HepG2 (cell line): ENCODE measurements around the gene PIGW. TPM values are rescaled to one million over a fixed set of nuclear protein-coding genes. Genes with fewer than 3 reads are reported as not detected.

ENCODE experiments used
- ATAC-seq: fragments of 200-7000 bp; cut with Tn5 transposase; 3 replicates; pipeline ENCODE4 v1.9.1; 2020; ENCODE audit warnings: mild to moderate bottlenecking, moderate library complexity
- BruUV-seq: library from RNA; stranded (reverse); fragments of 400-500 nt; replicated peaks from 2 replicates; lab custom pipeline; 2021; lab: Mats Ljungman, UMichigan
- CTCF ChIA-PET: fragments of 300-600 bp; formaldehyde crosslinking; extraction: SDS; loops from one replicate; lab custom pipeline; 2021; ENCODE audit warnings: low total read pairs, inconsistent platforms, low intra/inter-chr PET ratio; lab: Yijun Ruan, JAX
- POLR2A ChIA-PET: fragments of 350-600 bp; sonication (Branson Sonifier 250); formaldehyde crosslinking; loops from one replicate; lab custom pipeline; 2020; ENCODE audit warnings: antibody characterized with exemption, inconsistent platforms; lab: Yijun Ruan, JAX
- DNase-seq: peaks from one replicate; pipeline ENCODE4 v3.0.0-alpha.2; 2015; ENCODE audit warnings: low spot score
- FAIRE-seq: peaks from 3 replicates; lab custom pipeline; 2011; peaks lifted over from hg19 to GRCh38; lab: Jason Lieb, UNC
- H2AFZ ChIP-seq: one replicate; pipeline ENCODE4 v1.6.1; 2011; ENCODE audit warnings: low read length, inconsistent platforms
- H3K27ac ChIP-seq: fragments of 300-600 bp; 3 replicates; pipeline ENCODE4 v1.8.0; 2011; ENCODE audit warnings: mixed run types, mild to moderate bottlenecking, mixed read lengths, low read length, inconsistent platforms; ENCODE audit not compliant: insufficient read depth; ENCODE audit errors: extremely low read length
- H3K27me3 ChIP-seq, 2 experiments: fragments of 200-600 bp in 1 of 2; 2 replicates in 1 of 2; 3 replicates in 1 of 2; pipeline versions ENCODE4 v1.6.0 to v1.8.0; 2011; ENCODE audit warnings: low read length in 2 of 2, mild to moderate bottlenecking in 2 of 2, moderate library complexity in 2 of 2, inconsistent platforms in 1 of 2; ENCODE audit not compliant: insufficient read depth in 2 of 2, control insufficient read depth in 1 of 2
- H3K36me3 ChIP-seq, 2 experiments: fragments of 200-600 bp in 1 of 2; replicated peaks in 1 of 2; 2 replicates in 1 of 2; 3 replicates in 1 of 2; pipeline versions ENCODE4 v1.5.1 to v1.8.0; 2011; ENCODE audit warnings: low read length in 2 of 2, inconsistent platforms in 1 of 2; ENCODE audit not compliant: insufficient read depth in 2 of 2, control insufficient read depth in 1 of 2
- H3K4me1 ChIP-seq: 2 replicates; pipeline ENCODE4 v1.5.1; 2012; ENCODE audit warnings: low read length, inconsistent platforms; ENCODE audit not compliant: insufficient read depth
- H3K4me2 ChIP-seq: 2 replicates; pipeline ENCODE4 v1.6.0; 2011; ENCODE audit warnings: low read depth, low read length, inconsistent platforms
- H3K4me3 ChIP-seq, 3 experiments: fragments of 200-600 bp in 1 of 3; sonication (generic), shearing (Covaris generic) in 1 of 3; replicated peaks in 1 of 3; 2 replicates each; pipeline ENCODE4 v1.5.1; 2011 to 2016; ENCODE audit warnings: low read length in 3 of 3, inconsistent platforms in 2 of 3, low read depth in 2 of 3, mild to moderate bottlenecking in 2 of 3, control low read depth in 1 of 3, mixed read lengths in 1 of 3; ENCODE audit not compliant: insufficient read depth in 1 of 3
- H3K79me2 ChIP-seq: one replicate; pipeline ENCODE4 v1.6.1; 2011; ENCODE audit warnings: low read length, inconsistent platforms; ENCODE audit not compliant: insufficient read depth
- H3K9ac ChIP-seq: 2 replicates; pipeline ENCODE4 v1.6.0; 2011; ENCODE audit warnings: mild to moderate bottlenecking, low read depth, low read length, inconsistent platforms; ENCODE audit not compliant: insufficient read depth
- H3K9me3 ChIP-seq: 2 replicates; pipeline ENCODE4 v1.5.1; 2012; ENCODE audit warnings: mild to moderate bottlenecking, low read length
- H4K20me1 ChIP-seq: 2 replicates; pipeline ENCODE4 v1.6.0; 2011; ENCODE audit warnings: inconsistent platforms, mild to moderate bottlenecking, low read length, moderate library complexity; ENCODE audit not compliant: insufficient read depth
- AHDC1 ChIP-seq: sonication (generic); formaldehyde crosslinking; IDR thresholded peaks from 2 replicates; pipeline ENCODE4 v1.5.1; 2020; ENCODE audit warnings: mild to moderate bottlenecking, missing genetic modification reagents, borderline replicate concordance
- ARNT2 ChIP-seq: sonication (generic); formaldehyde crosslinking; IDR thresholded peaks from 2 replicates; pipeline ENCODE4 v1.8.0; 2022; ENCODE audit warnings: mild to moderate bottlenecking, low read depth, missing genetic modification reagents, moderate library complexity
- ATF5 ChIP-seq: sonication (generic); formaldehyde crosslinking; IDR thresholded peaks from 2 replicates; pipeline ENCODE4 v1.4.0; 2020; ENCODE audit warnings: mild to moderate bottlenecking, low read depth, missing genetic modification reagents
- CAMTA2 ChIP-seq: sonication (generic); formaldehyde crosslinking; IDR thresholded peaks from 2 replicates; pipeline ENCODE4 v1.4.0; 2020; ENCODE audit warnings: mild to moderate bottlenecking, missing genetic modification reagents, borderline replicate concordance
- CERS6 ChIP-seq: sonication (generic); formaldehyde crosslinking; IDR thresholded peaks from 2 replicates; pipeline ENCODE4 v1.5.0; 2020; ENCODE audit warnings: missing genetic modification reagents
- E2F1 ChIP-seq: sonication (generic); formaldehyde crosslinking; IDR thresholded peaks from 2 replicates; pipeline ENCODE4 v1.5.0; 2020; ENCODE audit warnings: missing genetic modification reagents
- ETV6 ChIP-seq: sonication (generic); formaldehyde crosslinking; conservative IDR thresholded peaks from 2 replicates; pipeline ENCODE4 v1.4.0; 2020; ENCODE audit warnings: missing genetic modification reagents
- HDAC1 ChIP-seq: sonication (generic); formaldehyde crosslinking; IDR thresholded peaks from 2 replicates; pipeline ENCODE4 v1.5.1; 2020; ENCODE audit warnings: mild to moderate bottlenecking, missing genetic modification reagents
- KDM6A ChIP-seq: IDR thresholded peaks from 2 replicates; pipeline ENCODE4 v1.6.1; 2016; ENCODE audit warnings: low read depth
- MAFF ChIP-seq: IDR thresholded peaks from 2 replicates; pipeline ENCODE4 v1.6.1; 2011; ENCODE audit warnings: low read depth, low read length, improper control_type of control experiment
- MTA1 ChIP-seq: sonication (generic); formaldehyde crosslinking; IDR thresholded peaks from 2 replicates; pipeline ENCODE4 v1.4.0; 2020; ENCODE audit warnings: missing genetic modification reagents, mild to moderate bottlenecking, borderline replicate concordance
- MTF1 ChIP-seq: sonication (generic); formaldehyde crosslinking; IDR thresholded peaks from 2 replicates; pipeline ENCODE4 v1.5.0; 2020; ENCODE audit warnings: missing genetic modification reagents
- NCOR1 ChIP-seq: fragments of 200-600 bp; sonication (generic); IDR thresholded peaks from 2 replicates; pipeline ENCODE4 v1.7.0; 2017; ENCODE audit warnings: antibody characterized with exemption, low read length, borderline replicate concordance
- NFE2 ChIP-seq: sonication (generic); formaldehyde crosslinking; IDR thresholded peaks from 2 replicates; pipeline ENCODE4 v1.4.0; 2020; ENCODE audit warnings: missing genetic modification reagents
- RBM22 ChIP-seq: fragments of 200-400 bp; formaldehyde crosslinking; optimal IDR thresholded peaks from 2 replicates; pipeline ENCODE3; 2017; ENCODE audit warnings: mild to moderate bottlenecking, low read length, moderate library complexity
- ZNF670 ChIP-seq: sonication (generic); formaldehyde crosslinking; IDR thresholded peaks from 2 replicates; pipeline ENCODE4 v1.8.0; 2022; ENCODE audit warnings: mild to moderate bottlenecking, missing genetic modification reagents, borderline replicate concordance
- ZNF816 ChIP-seq: sonication (generic); formaldehyde crosslinking; IDR thresholded peaks from 2 replicates; pipeline ENCODE4 v1.8.0; 2022; ENCODE audit warnings: missing genetic modification reagents, mild to moderate bottlenecking, borderline replicate concordance
- WGBS: methylation state at CpG from one replicate; pipeline ENCODE4 v1.1.6; 2017; ENCODE audit warnings: low lambda C conversion rate; 5-methylcytosine and 5-hydroxymethylcytosine counted together
- in situ Hi-C: cut with HindIII; loops from 2 replicates; pipeline ENCODE4 v1.10.0; 2017; ENCODE audit warnings: low pct_unique_long_range_greater_than_20kb; ENCODE audit not compliant: extremely low pct_ligation_motif_present
- intact Hi-C: fragments of 100-400 bp; cut with micrococcal nuclease; formaldehyde crosslinking; loops from one replicate; pipeline ENCODE4 v1.10.0; 2022; ENCODE audit not compliant: unreplicated experiment
- polyA plus RNA-seq, 8 experiments: library from polyadenylated mRNA; depleted of rRNA in 3 of 8; stranded (reverse) in 7 of 8; unstranded in 1 of 8; fragments of >200 nt; fragmentation: Illumina TruSeq in 4 of 8; extraction: Trizol in 4 of 8; gene quantifications; 2 replicates each; pipeline versions ENCODE4 v1.2.1 to v1.2.3, GENCODE V29; 2011 to 2016; ENCODE audit warnings: low read depth in 4 of 8, missing spikeins in 1 of 8, mixed read lengths in 1 of 8; ENCODE audit not compliant: insufficient read depth in 1 of 8
- total RNA-seq, 5 experiments: library from RNA; depleted of rRNA; stranded (reverse); fragments of >200 nt; fragmentation: Illumina TruSeq; extraction: Trizol; gene quantifications; 2 replicates each; pipeline ENCODE4 v1.2.3, GENCODE V29; 2016; ENCODE audit warnings: low read depth in 1 of 5

PIGW gene
- total and polyA plus RNA-seq, 2 of the 13 experiments (the other 11 are each of a cell fraction or from before 2014, with no cell fraction given): 9.0 to 24.0 TPM

GRCh38 chr17:36532435-36532975, 2.3 kb upstream of the PIGW start:
- BruUV-seq: no TSS peak
- TF ChIP-seq NFE2 (CRISPR knock-in tag): no peak
- no peak for TF ChIP-seq ETV6 (CRISPR knock-in tag)
- TF ChIP-seq KDM6A: no peak
- TF ChIP-seq NCOR1: no peak
- TF ChIP-seq CERS6 (CRISPR knock-in tag): no peak
- TF ChIP-seq E2F1 (CRISPR knock-in tag): no peak
- no peak for TF ChIP-seq MTA1 (CRISPR knock-in tag)
- no peak for TF ChIP-seq CAMTA2
- no peak for TF ChIP-seq ZNF670 (CRISPR knock-in tag)
- no peak for TF ChIP-seq ATF5 (CRISPR knock-in tag)
- TF ChIP-seq HDAC1 (CRISPR knock-in tag): no peak
- TF ChIP-seq MTF1 (CRISPR knock-in tag): no peak
- no peak for TF ChIP-seq ZNF816
- no peak for TF ChIP-seq RBM22
- TF ChIP-seq MAFF: no peak
- no peak for TF ChIP-seq AHDC1 (CRISPR knock-in tag)
- TF ChIP-seq ARNT2 (CRISPR knock-in tag): no peak

More at GRCh38 chr17:36532435-36532975, 2.3 kb upstream of the PIGW start:
- FAIRE-seq (no peak), DNase-seq (no peak), ATAC-seq (no peak)
- 0 out of 2 replicates have a peak overlapping the region, but pooled peaks have one; percentile 10 for H3K9ac ChIP-seq
- H3K9me3 ChIP-seq: no peaks in the 10 kb centered on the region
- H3K36me3 ChIP-seq: peaks cover 19 to 49% of the 10 kb centered on the region in 2 experiments
- no peak overlapping the region for H3K4me2 ChIP-seq
- POLR2A ChIA-PET: no interaction called here
- H3K4me3 ChIP-seq: no peak overlapping the region
- CTCF ChIA-PET: no interaction called here
- H4K20me1 ChIP-seq: no peaks in the 10 kb centered on the region
- 100% methylated on average over 2 of the region's 2 CpGs for WGBS
- no peak overlapping the region for H3K27ac ChIP-seq
- intact Hi-C loops (no loop called here), in situ Hi-C loops (no loop called here)
- no peaks in the 10 kb centered on the region; a peak in 1 of 5 replicates for H3K27me3 ChIP-seq
- H3K4me1 ChIP-seq: peaks cover 38% of the 10 kb centered on the region
- no peak overlapping the region for H2AFZ ChIP-seq
- peaks cover 21% of the 10 kb centered on the region for H3K79me2 ChIP-seq
